Cardiac septum (tissue), 1 donor: Measurements from ENCODE around the gene OOSP2. TPM values are rescaled to one million over a fixed set of nuclear protein-coding genes. Genes with fewer than 3 reads are reported as not detected.
"Not testable (repeated sequence)": the region's sequence is repeated elsewhere in the genome, so short reads cannot be mapped to it uniquely, and the experiment has no call there.

Experiments used
- DNase-seq: peaks from one replicate; pipeline ENCODE4 v3.0.0-alpha.2; 2020; ENCODE audit warnings: low spot score
- intact Hi-C: fragments of 100-400 bp; cut with DNase I; formaldehyde crosslinking; loops from one replicate; pipeline ENCODE4 v1.14.0; 2022
- long read RNA-seq: library from polyadenylated mRNA; unstranded; transcript quantifications from one replicate; pipeline ENCODE4 v2.0.0, GENCODE V29; 2021
- total RNA-seq: library from RNA; stranded (reverse); fragmentation: NEBNext Ultra II Directional; extraction: Animal tissue kit (Norgen Biotek cat#: 25700); gene quantifications from one replicate; pipeline ENCODE4 v1.2.1, GENCODE V29; 2021
- donor health status: DM: no; HTN: no; CAD: no.

OOSP2 gene
- total RNA-seq = not detected
- long read RNA-seq = 0 reads

- intact Hi-C loops = no loop called here
- no peak for DNase-seq
These were observed at the start of gene OOSP2 for GRCh38 chr11:60040109-60040508. Gene OOSP2, plus strand, starts transcription at chr11:60040409. Its CDS starts 51 bp downstream, at chr11:60040460.

- DNase-seq = no peak
- intact Hi-C loops = no loop called here
These were observed 49.8 kb upstream of the OOSP2 start for GRCh38 chr11:59990421-59990820.

- no peak for DNase-seq
- intact Hi-C loops = no loop called here
These were observed 47.8 kb upstream of the OOSP2 start for GRCh38 chr11:59992425-59992824.

- intact Hi-C loops = no loop called here
- DNase-seq = no peak
These were observed 42.4 kb upstream of the OOSP2 start for GRCh38 chr11:59997800-59998199.

- DNase-seq = no peak
- intact Hi-C loops = no loop called here
These were observed 40.5 kb upstream of the OOSP2 start for GRCh38 chr11:59999691-60000090.

- intact Hi-C loops = no loop called here
- no peak for DNase-seq
These were observed 36.5 kb upstream of the OOSP2 start for GRCh38 chr11:60003729-60004128.

- intact Hi-C loops = no loop called here
- no peak for DNase-seq
These were observed 34.8 kb upstream of the OOSP2 start for GRCh38 chr11:60005360-60005759.

GRCh38 chr11:60016881-60017280 is 23.3 kb upstream of the OOSP2 start, which contains the start of gene OOSP4B:
Gene OOSP4B, plus strand, starts transcription at chr11:60017181.
- intact Hi-C loops = no loop called here
- DNase-seq = no peak

- intact Hi-C loops = no loop called here
- DNase-seq = no peak
These were observed 22.2 kb upstream of the OOSP2 start for GRCh38 chr11:60018058-60018457.

- DNase-seq = not testable (repeated sequence)
These were observed 19.8 kb upstream of the OOSP2 start for GRCh38 chr11:60020376-60020775.

GRCh38 chr11:60029015-60029632 is 11.1 kb upstream of the OOSP2 start:
- intact Hi-C loops = no loop called here
- DNase-seq = no peak

More at GRCh38 chr11:60020376-60020775, 19.8 kb upstream of the OOSP2 start:
- intact Hi-C loops = not testable (repeated sequence)

- intact Hi-C loops, DNase-seq: not testable (repeated sequence)
These were observed 10.2 kb downstream of the OOSP2 start for GRCh38 chr11:60050422-60050821.

- DNase-seq, intact Hi-C loops: not testable (repeated sequence)
These were observed 10.6 kb downstream of the OOSP2 start for GRCh38 chr11:60050839-60051238.

GRCh38 chr11:60056349-60056969 is 16.2 kb downstream of the OOSP2 start, which contains the start of gene MS4A3:
Gene MS4A3, plus strand, starts transcription at chr11:60056665. Its CDS starts 4,496 bp downstream, at chr11:60061161.
- DNase-seq = no peak
- intact Hi-C loops = no loop called here

- DNase-seq = no peak
- intact Hi-C loops = no loop called here
These were observed 18.8 kb downstream of the OOSP2 start for GRCh38 chr11:60059052-60059451.

GRCh38 chr11:60059521-60060240 is 19.5 kb downstream of the OOSP2 start:
- DNase-seq = no peak
- intact Hi-C loops = no loop called here

GRCh38 chr11:60064111-60064510 is 23.9 kb downstream of the OOSP2 start:
- intact Hi-C loops = no loop called here
- no peak for DNase-seq

- intact Hi-C loops = no loop called here
- no peak for DNase-seq
These were observed 25.6 kb downstream of the OOSP2 start for GRCh38 chr11:60065801-60066200.

- no peak for DNase-seq
- intact Hi-C loops = no loop called here
These were observed 29.2 kb downstream of the OOSP2 start for GRCh38 chr11:60069450-60069849.

- DNase-seq, intact Hi-C loops: not testable (repeated sequence)
These were observed 31.4 kb downstream of the OOSP2 start for GRCh38 chr11:60071644-60072043.
